DMS 273 treated with DMSO at 0.1 percent for 48 hours (cell line): ENCODE measurements around the gene EXOSC10.
"Not testable (repeated sequence)": the region's sequence is repeated elsewhere in the genome, so short reads cannot be mapped to it uniquely, and the experiment has no call there.

Experiments used
- DNase-seq: peaks from one replicate; lab custom pipeline; 2025; lab: John Stamatoyannopoulos, UW

The EXOSC10 gene

GRCh38 chr1:11109047-11109760 is 9.5 kb upstream of the EXOSC10 start:
- DNase-seq = no peak

GRCh38 chr1:11107599-11107998 is 7.9 kb upstream of the EXOSC10 start:
- DNase-seq = no peak

GRCh38 chr1:11105586-11105985 is 5.9 kb upstream of the EXOSC10 start:
- DNase-seq = no peak

GRCh38 chr1:11101347-11101746 is 1.7 kb upstream of the EXOSC10 start:
- DNase-seq = no peak

GRCh38 chr1:11100806-11101205 is 1.1 kb upstream of the EXOSC10 start:
- DNase-seq = not testable (repeated sequence)

- no peak for DNase-seq
Observed at GRCh38 chr1:11100149-11100493, 452 bp upstream of the EXOSC10 start.

GRCh38 chr1:11098931-11099309 is 749 bp downstream of the EXOSC10 start:
- DNase-seq = no peak

GRCh38 chr1:11083784-11084183 is 15.9 kb downstream of the EXOSC10 start:
- not testable (repeated sequence) for DNase-seq

GRCh38 chr1:11080931-11081330 is 18.7 kb downstream of the EXOSC10 start:
- no peak for DNase-seq

GRCh38 chr1:11078631-11079030 is 21.0 kb downstream of the EXOSC10 start:
- no peak for DNase-seq

- not testable (repeated sequence) for DNase-seq
Observed at GRCh38 chr1:11073398-11073797, 26.3 kb downstream of the EXOSC10 start.

- no peak for DNase-seq
Observed at GRCh38 chr1:11072216-11072917, 27.3 kb downstream of the EXOSC10 start.

- no peak for DNase-seq
Observed at GRCh38 chr1:11071463-11072215, 28.0 kb downstream of the EXOSC10 start.

GRCh38 chr1:11070876-11071275 is 28.8 kb downstream of the EXOSC10 start:
- DNase-seq = no peak

- DNase-seq = no peak
Observed at GRCh38 chr1:11068600-11069473, 30.8 kb downstream of the EXOSC10 start.

GRCh38 chr1:11067716-11068599 is 31.7 kb downstream of the EXOSC10 start:
- no peak for DNase-seq

- no peak for DNase-seq
Observed at GRCh38 chr1:11065796-11066195, 33.9 kb downstream of the EXOSC10 start.

GRCh38 chr1:11064942-11065341 is 34.7 kb downstream of the EXOSC10 start:
- DNase-seq = no peak

GRCh38 chr1:11063937-11064537 is 35.6 kb downstream of the EXOSC10 start:
- DNase-seq = not testable (repeated sequence)

- no peak for DNase-seq
Observed at GRCh38 chr1:11062965-11063401, 36.7 kb downstream of the EXOSC10 start.
